H1 (cell line): ENCODE data around the gene INPP5J.

Source experiments
- ATF3 ChIP-seq: IDR thresholded peaks from 2 replicates; pipeline ENCODE4 v1.6.1; 2011; ENCODE audit warnings: low read depth, mild to moderate bottlenecking, low read length; ENCODE audit not compliant: insufficient read depth
- CTCF ChIP-seq, 3 experiments: IDR thresholded peaks; 1 replicate in 2 of 3; 2 replicates in 1 of 3; pipeline versions ENCODE4 v1.5.1 to v1.6.1; 2011; ENCODE audit warnings: low read length in 3 of 3, mild to moderate bottlenecking in 3 of 3, inconsistent platforms in 2 of 3, low read depth in 1 of 3, moderate library complexity in 1 of 3; ENCODE audit not compliant: insufficient read depth in 1 of 3; ENCODE audit errors: control extremely low read depth in 1 of 3
- EZH2 ChIP-seq: fragments of 200-600 bp; sonication (generic); IDR thresholded peaks from 2 replicates; pipeline ENCODE4 v1.7.1; 2012; ENCODE audit warnings: low read depth, mild to moderate bottlenecking, moderate library complexity, low read length, inconsistent platforms; ENCODE audit not compliant: severe bottlenecking
- GTF2F1 ChIP-seq: IDR thresholded peaks from 2 replicates; pipeline ENCODE4 v1.6.1; 2012; ENCODE audit warnings: low read depth, low read length, improper control_type of control experiment, borderline replicate concordance

GRCh38 chr22:31124290-31124689 is 1.5 kb downstream of the INPP5J start:
- TF ChIP-seq CTCF (IDR thresholded peaks at IDR 0.05; ENCODE audit: control extremely low read depth in 1 of 3, insufficient read depth in 1 of 3, low read depth in 1 of 3, low read length in 3 of 3) (no peak), GTF2F1 (no peak), ATF3 (no peak), EZH2 (no peak)
